PC-9 (cell line): ENCODE measurements around the gene LAMA5.

Experiments
- CTCF ChIP-seq: fragments of 200-600 bp; sonication (generic); conservative IDR thresholded peaks from 2 replicates; pipeline ENCODE4 v1.6.1; 2017; ENCODE audit warnings: mixed run types, antibody characterized with exemption, mild to moderate bottlenecking, moderate library complexity
- EZH2 ChIP-seq: fragments of 200-600 bp; sonication (generic); IDR thresholded peaks from 2 replicates; pipeline ENCODE4 v1.8.0; 2017; ENCODE audit warnings: antibody characterized with exemption, low read depth

GRCh38 chr20:62296724-62297448, 70.2 kb downstream of the LAMA5 start:
- TF ChIP-seq CTCF: no peak
- TF ChIP-seq EZH2: no peak
